HFF-Myc (cell line): ENCODE results near the gene LPXN.

Source experiments
- DNase-seq: peaks from one replicate; pipeline ENCODE4 v3.0.0-alpha.2; 2011; ENCODE audit warnings: low read depth; ENCODE audit errors: extremely low read depth
- H3K4me3 ChIP-seq: replicated peaks from 2 replicates; pipeline ENCODE4 v1.5.1; 2011; ENCODE audit warnings: low read depth, mild to moderate bottlenecking, control low read depth, low read length
- CTCF ChIP-seq: IDR thresholded peaks from 2 replicates; pipeline ENCODE4 v1.5.1; 2012; ENCODE audit warnings: mild to moderate bottlenecking, low read depth, low read length, control low read depth; ENCODE audit errors: missing control alignments

Gene LPXN

GRCh38 chr11:58560842-58561241 lies 14.8 kb downstream of the LPXN start:
- DNase-seq, result no peak
- H3K4me3 ChIP-seq, result no peak overlapping the region
- no peak for TF ChIP-seq CTCF

DNA sequence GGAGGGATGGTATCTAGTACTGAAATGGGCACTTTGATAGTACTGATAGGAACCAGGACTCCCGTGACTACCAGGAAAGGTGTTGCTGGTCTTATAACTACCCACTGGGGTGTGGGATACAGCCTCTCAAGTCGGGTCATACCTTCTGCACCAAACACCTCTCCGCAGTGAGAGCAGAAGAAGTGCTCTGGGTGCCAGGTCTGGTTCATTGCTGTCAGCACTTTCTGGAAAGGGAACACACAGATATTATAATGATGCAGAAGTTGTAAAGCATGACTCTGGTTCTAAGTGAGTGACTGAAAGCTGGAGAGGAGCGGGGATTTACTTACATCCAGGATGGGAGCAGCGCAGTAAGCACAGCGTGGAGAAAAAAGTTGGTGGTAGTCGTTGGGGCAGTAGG lies 26.0 kb downstream of the LPXN start:
- TF ChIP-seq CTCF, result no peak

GRCh38 chr11:58546841-58547240 lies 28.8 kb downstream of the LPXN start:
- no peak overlapping the region for H3K4me3 ChIP-seq
- TF ChIP-seq CTCF, result no peak
- no peak for DNase-seq

More for the DNA sequence above, 26.0 kb downstream of the LPXN start:
- DNase-seq, result no peak
- no peak overlapping the region for H3K4me3 ChIP-seq

DNA sequence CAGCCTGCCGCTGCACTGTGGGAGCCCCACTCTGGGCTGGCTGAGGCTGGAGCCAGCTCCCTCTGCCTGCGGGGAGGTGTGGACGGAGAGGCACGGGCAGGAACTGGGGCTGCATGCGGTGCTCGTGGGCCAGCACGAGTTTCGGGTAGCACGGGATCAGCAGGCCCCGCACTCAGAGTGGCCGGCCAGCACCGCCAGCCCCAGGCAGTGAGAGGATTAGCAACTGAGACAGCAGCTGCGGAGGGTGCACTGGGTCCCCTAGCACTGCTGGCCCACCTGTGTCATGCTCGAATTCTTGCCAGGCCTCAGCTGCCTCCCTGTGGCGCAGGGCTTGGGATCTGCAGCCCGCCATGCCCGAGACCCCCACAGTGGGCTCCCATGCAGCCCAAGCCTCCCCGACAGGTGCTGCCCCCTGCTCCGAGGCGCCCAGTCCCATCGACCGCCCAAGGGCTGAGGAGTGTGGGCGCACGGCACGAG lies 43.8 kb downstream of the LPXN start:
- TF ChIP-seq CTCF, result no peak
- no peak overlapping the region for H3K4me3 ChIP-seq
- DNase-seq, result no peak

GRCh38 chr11:58530236-58530635 lies 45.4 kb downstream of the LPXN start:
- no peak for TF ChIP-seq CTCF
- no peak for DNase-seq
- no peak overlapping the region for H3K4me3 ChIP-seq

GRCh38 chr11:58527429-58527828 lies 48.2 kb downstream of the LPXN start:
- H3K4me3 ChIP-seq, result no peak overlapping the region
- DNase-seq, result no peak
- no peak for TF ChIP-seq CTCF

DNA sequence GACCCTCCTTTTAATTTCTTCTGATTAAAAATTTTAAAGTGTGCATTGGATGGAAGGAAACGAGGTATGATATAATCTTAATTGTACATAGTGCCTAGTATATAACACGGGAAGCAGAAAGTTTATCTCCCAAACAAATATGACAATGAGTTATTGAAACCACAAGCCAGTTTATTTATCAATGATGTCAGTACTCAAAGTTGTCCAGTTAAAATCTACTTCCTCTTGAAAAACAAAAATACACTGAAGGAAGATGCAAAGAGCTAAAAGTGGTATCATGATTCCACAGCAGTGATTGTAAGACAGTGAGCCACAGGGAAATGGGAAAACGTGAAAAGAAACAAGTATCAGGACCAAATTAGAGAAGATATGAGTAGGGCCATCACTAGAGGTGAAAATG lies 48.9 kb downstream of the LPXN start:
- no peak overlapping the region for H3K4me3 ChIP-seq
- no peak for TF ChIP-seq CTCF
- no peak for DNase-seq
